HG02759 (cell line): ENCODE data around the gene PARP16.

Experiments used
- ATAC-seq: cut with Tn5 transposase; IDR thresholded peaks from one replicate; pipeline ENCODE4 v1.9.1; 2021; ENCODE audit warnings: mild to moderate bottlenecking, moderate library complexity; ENCODE audit not compliant: unreplicated experiment

Gene PARP16

GRCh38 chr15:65208647-65209046, 78.0 kb downstream of the PARP16 start:
- no peak for ATAC-seq
